GM12892 (cell line): ENCODE data around the gene OPA3.

Source experiments
- DNase-seq: peaks from one replicate; pipeline ENCODE4 v3.0.0; 2011; ENCODE audit not compliant: insufficient read length
- FAIRE-seq: peaks from 2 replicates; lab custom pipeline; 2011; peaks lifted over from hg19 to GRCh38; lab: Jason Lieb, UNC
- POLR2A ChIP-seq: IDR thresholded peaks from 2 replicates; pipeline ENCODE4 v1.6.1; 2011; ENCODE audit warnings: low read depth, low read length, control low read depth
- POLR2AphosphoS5 ChIP-seq: IDR thresholded peaks from 2 replicates; pipeline ENCODE4 v1.6.1; 2011; ENCODE audit warnings: low read depth, low read length, control low read depth
- TAF1 ChIP-seq: IDR thresholded peaks from 2 replicates; pipeline ENCODE4 v1.6.1; 2011; ENCODE audit warnings: low read depth, mild to moderate bottlenecking, control low read depth, low read length, borderline replicate concordance

Gene OPA3

DNA sequence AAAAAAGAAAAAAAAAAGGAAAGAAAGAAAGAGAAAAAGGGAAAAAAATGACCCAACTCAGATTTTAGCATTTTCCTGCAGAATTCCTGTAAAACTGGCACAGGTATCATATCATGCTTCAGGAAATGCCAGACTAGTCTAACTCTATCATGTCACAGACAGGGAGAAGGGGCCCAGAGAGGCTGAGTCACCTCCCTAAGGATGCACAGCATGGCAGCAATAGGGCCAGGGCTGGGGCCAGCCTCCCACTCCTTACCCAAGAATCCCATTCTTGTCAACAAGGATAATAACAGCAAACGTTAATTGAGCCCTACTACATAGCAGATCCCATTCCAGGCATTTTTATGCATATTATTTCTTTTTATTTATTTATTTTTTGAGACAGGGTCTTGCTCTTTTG, 8.9 kb upstream of the OPA3 start:
- TF ChIP-seq TAF1 (no peak), POLR2AphosphoS5 (no peak), POLR2A (no peak)
- no peak for FAIRE-seq

GRCh38 chr19:45592366-45592765, 7.8 kb upstream of the OPA3 start:
- DNase-seq (no peak), FAIRE-seq (no peak)
- TF ChIP-seq POLR2A, result no peak
- no peak for TF ChIP-seq TAF1

More for the DNA sequence above, 8.9 kb upstream of the OPA3 start:
- DNase-seq, result no peak

DNA sequence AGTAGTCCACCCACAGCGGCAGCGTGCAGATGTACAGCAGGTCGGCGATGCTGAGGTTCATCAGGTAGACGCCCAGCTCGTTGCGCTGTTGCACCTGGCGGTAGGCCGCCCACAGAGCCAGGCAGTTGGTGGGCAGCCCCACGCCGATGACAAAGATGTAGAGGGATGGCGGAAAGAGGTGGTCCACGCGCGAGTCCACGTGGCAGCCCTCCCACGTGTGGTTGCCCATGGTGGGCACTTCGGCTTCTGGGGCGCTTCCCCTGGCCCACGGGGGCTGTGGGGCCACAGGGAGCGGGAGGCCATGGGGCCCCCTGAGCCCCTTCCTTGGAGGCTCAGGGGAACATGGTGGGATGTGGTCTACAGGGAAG, 7.0 kb upstream of the OPA3 start:
- DNase-seq, result no peak
- no peak for TF ChIP-seq POLR2AphosphoS5
- no peak for TF ChIP-seq POLR2A
- TF ChIP-seq TAF1, result no peak
- FAIRE-seq, result no peak

DNA sequence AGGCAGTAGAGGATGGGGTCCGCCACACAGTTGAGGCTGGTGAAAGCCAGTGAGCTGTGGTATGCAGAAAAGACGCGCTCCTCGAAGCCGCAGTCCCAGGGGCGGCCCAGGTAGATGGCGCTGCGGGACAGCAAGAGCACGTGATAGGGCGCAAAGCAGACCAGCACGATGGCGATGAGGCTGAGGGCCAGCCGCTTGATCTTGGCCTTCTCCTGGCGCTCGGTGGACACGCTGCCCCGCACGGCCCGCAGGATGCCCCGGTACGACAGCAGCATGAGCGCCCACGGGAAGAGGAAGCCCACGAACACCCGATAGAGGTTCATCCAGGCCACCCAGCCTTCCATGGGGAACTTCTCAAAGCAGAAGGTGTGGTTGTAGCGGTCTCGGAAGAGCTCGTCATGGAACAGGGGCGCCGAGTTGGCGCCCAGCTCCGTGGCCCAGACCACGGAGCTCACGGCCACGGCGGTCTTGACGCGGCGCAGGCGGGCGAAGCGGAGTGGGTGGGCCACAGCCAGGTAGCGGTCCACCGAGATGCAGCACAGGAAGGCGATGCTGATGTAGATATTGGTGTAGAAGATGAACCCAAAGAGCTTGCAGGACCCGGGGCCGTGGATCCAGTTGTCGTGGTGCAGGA, 6.5 kb upstream of the OPA3 start:
- DNase-seq (no peak), FAIRE-seq (no peak)
- TF ChIP-seq TAF1 (no peak), POLR2A (no peak), POLR2AphosphoS5 (no peak)

DNA sequence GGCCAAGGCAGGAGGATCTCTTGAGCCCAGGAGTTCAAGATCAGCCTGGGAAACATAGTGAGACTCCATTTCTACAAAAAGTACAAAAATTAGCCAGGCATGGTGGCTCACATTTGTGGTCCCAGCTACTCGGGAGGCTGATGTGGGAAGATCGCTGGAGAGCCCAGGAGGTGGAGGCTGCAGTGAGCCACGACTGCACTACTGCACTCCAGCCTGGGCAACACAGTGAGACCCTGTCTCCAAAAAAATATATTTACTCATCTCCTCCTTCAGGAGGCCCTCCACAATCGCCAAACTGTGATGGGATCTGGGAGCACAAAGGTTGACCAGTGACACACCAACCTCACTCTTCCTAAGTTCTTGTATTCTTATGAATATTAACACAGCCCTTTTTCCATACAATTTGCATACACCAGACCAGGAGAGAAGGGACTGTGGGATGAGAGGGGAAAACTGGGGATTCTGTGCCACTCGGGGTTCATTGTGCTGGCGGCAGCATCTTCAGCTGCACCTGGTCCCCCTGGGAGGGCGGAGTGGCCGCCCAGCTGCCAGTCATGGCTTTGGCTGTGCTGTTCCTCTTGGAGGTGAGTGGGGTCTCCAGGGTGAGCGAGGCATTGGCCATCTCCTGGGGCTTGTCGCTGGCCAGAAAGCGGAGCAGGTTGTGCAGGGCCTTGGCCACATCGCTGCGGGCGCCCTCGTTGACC, 5.8 kb upstream of the OPA3 start:
- no peak for DNase-seq
- FAIRE-seq, result no peak
- TF ChIP-seq POLR2AphosphoS5 (no peak), POLR2A (no peak), TAF1 (no peak)

- no peak for FAIRE-seq
- no peak for TF ChIP-seq POLR2AphosphoS5
- no peak for TF ChIP-seq POLR2A
- no peak for TF ChIP-seq TAF1
- DNase-seq, result no peak
These were observed 5.2 kb upstream of the OPA3 start for GRCh38 chr19:45589768-45590167.

GRCh38 chr19:45587873-45588272, 3.3 kb upstream of the OPA3 start:
- FAIRE-seq, result no peak

DNA sequence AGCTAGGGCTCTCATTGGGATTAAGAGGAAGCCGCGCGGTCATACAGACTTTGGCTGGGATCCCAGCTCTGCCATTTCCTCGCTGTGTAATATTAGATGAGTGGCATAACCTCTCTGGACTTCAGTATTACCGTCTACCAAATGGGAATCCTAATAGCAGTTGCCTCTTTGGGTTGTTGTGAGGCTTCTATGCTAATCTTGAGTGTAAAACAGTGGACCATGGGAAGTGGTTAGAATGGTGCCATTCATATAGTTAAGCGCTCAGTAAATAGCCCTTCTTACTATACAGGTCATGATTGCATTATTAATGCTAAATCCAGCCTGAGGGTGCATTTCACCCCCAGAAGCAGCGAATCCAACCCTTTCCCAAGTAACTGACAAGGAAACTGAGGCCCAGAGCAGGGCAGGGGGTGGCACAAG, 566 bp upstream of the OPA3 start:
- no peak for TF ChIP-seq POLR2A
- no peak for TF ChIP-seq POLR2AphosphoS5
- no peak for TF ChIP-seq TAF1
- FAIRE-seq (no peak), DNase-seq (no peak)

More at GRCh38 chr19:45587873-45588272, 3.3 kb upstream of the OPA3 start:
- DNase-seq, result no peak
- TF ChIP-seq POLR2AphosphoS5 (no peak), POLR2A (no peak), TAF1 (no peak)

DNA sequence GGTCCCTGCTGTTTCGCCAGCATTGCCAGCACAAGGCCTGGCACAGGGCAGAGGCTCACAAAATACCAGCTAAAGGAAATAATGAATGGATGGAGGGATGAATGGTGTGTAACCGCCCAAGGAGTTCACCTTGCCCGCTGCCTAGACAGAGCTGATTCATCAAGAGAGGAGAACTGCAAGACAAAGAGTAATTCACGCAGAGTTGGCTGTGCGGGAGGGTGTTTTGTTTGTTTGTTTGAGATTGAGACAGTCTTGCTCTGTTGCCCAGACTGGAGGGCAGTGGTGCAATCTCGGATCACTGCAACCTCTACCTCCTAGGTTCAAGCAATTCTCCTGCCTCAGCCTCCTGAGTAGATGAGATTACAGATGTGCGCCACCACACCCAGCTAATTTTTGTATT, 3.0 kb downstream of the OPA3 start:
- no peak for FAIRE-seq
- TF ChIP-seq TAF1 (no peak), POLR2AphosphoS5 (no peak)
- no peak for DNase-seq

DNA sequence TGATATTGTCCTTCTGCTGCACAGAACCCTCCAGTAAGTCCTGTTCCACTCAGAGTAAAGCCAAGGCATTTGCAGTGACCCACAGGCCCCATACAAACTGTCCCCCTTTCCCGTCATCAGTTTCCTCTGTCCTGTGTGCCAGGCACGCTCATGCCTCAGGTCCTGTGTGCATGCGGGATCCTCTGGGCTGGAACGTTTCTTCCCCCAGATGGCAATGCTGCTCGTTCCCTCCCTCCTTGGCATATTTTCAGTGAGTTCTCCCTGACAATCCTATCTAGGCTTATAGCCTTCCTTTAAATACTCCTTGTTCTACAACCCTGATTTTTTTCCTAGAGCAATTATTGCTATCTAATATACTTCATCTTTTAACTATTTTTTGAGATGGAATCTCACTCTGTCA, 5.7 kb downstream of the OPA3 start:
- TF ChIP-seq POLR2AphosphoS5 (no peak), TAF1 (no peak), POLR2A (no peak)
- DNase-seq, result no peak
- no peak for FAIRE-seq

- FAIRE-seq (no peak), DNase-seq (no peak)
- TF ChIP-seq TAF1 (no peak), POLR2A (no peak), POLR2AphosphoS5 (no peak)
These were observed 7.3 kb downstream of the OPA3 start for GRCh38 chr19:45577111-45577905.

DNA sequence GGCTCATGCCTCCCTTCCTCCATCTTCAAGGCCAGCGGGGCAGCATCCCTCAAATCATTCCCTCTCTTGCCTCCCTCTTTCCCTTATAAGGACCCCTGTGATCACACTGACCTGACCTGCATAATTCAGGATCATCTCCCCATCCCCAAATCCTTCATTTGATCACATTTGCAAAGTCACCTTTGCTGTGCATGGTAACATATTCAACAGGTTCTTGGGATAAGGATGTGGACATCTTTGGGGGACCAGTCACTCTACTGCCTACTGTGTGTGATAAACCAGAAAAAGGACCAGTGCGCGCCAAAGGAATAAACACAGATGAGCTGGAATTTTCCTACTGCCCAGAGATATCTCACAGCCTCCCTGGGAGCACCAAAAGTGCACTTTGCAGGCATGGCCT, 7.9 kb downstream of the OPA3 start:
- TF ChIP-seq TAF1 (no peak), POLR2AphosphoS5 (no peak), POLR2A (no peak)
- FAIRE-seq, result no peak
- no peak for DNase-seq

- DNase-seq (no peak), FAIRE-seq (peak; percentile 54)
- no peak for TF ChIP-seq POLR2A
- no peak for TF ChIP-seq TAF1
- no peak for TF ChIP-seq POLR2AphosphoS5
These were observed 9.4 kb downstream of the OPA3 start for GRCh38 chr19:45575216-45575615.
